ENCODE measurements around the gene GM2A. TPM values are rescaled to one million over a fixed set of nuclear protein-coding genes. Genes with fewer than 3 reads are reported as not detected.
"Not testable (repeated sequence)": the region's sequence is repeated elsewhere in the genome, so short reads cannot be mapped to it uniquely, and the experiment has no call there.

Gene GM2A
- total RNA-seq, 2 donors from 2014 or later, result 36.8 to 85.2 TPM

GRCh38 chr5:151293624-151294023 lies 40.6 kb downstream of the GM2A start:
- Mint-ChIP-seq H3K36me3 (no peaks in the 10 kb centered on the region), H3K9me3 (no peaks in the 10 kb centered on the region), H3K27ac (no peak overlapping the region)
- ATAC-seq, result no peak
- DNase-seq (ENCODE audit: low spot score in 2 of 2), result no peak

DNA sequence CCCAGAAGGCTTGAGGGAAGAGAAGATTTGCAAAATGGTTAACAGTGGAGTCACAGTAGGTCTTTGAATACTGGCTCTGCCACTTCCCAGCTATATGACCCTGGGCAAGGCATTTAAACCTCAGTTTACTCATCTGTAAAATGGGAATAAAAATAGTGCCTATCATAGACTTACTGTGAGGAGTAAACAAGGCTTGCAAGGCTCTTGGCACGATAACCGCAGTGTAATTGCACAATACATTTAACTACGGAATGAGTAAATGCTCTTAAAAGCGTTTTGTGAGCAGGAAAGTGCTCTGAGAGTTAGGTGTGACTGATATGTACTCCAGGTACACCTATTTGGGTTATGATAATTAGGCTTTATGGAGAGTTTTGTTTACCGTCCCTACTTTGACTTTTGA lies 42.2 kb downstream of the GM2A start:
- H3K36me3 Mint-ChIP-seq, result no peaks in the 10 kb centered on the region
- no peak overlapping the region for H3K27ac Mint-ChIP-seq
- no peak for DNase-seq (ENCODE audit: low spot score in 2 of 2)
- no peaks in the 10 kb centered on the region for H3K9me3 Mint-ChIP-seq
- ATAC-seq, result no peak

DNA sequence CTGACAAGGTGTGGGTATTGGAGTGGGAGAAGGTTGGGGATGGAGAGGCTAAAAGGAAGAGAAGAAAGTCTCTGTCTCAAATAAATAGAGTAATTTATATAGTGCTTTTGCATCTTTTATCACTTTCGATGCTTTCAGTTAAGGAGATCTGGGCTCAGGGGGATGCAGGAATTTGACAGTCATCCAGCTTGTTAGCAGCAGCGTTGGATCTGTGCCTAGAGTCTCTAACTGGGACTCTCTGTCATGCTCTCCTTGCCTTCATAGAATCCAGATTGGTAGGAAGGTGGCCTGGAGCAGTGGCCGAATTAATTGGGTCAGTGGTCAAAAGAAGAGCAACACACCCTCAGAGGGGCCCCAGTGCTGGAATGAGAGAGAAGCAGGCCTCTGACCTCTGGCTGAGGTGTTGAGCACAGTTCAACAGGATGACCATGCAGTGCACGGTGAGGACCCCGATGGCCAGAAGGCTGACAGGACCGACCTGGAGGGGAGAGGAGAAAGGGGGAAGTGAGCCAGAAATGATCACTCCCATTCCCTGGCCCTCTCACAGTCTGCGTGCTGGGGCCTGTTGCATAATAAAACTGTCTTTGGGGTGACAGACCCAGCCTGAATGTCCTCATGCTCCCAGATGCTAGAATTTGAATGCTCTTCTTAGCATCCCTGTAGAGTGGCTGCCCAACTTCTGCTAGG lies 42.9 kb downstream of the GM2A start:
- DNase-seq (ENCODE audit: low spot score in 2 of 2) (no peak), ATAC-seq (no peak)
- Mint-ChIP-seq H3K9me3 (no peaks in the 10 kb centered on the region), H3K36me3 (no peaks in the 10 kb centered on the region), H3K27ac (no peak overlapping the region)

- no peaks in the 10 kb centered on the region for H3K9me3 Mint-ChIP-seq
- no peak for DNase-seq (ENCODE audit: low spot score in 2 of 2)
- H3K36me3 Mint-ChIP-seq, result no peaks in the 10 kb centered on the region
- no peak overlapping the region for H3K27ac Mint-ChIP-seq
- ATAC-seq, result no peak
Measured at GRCh38 chr5:151296478-151296830, 43.5 kb downstream of the GM2A start.

DNA sequence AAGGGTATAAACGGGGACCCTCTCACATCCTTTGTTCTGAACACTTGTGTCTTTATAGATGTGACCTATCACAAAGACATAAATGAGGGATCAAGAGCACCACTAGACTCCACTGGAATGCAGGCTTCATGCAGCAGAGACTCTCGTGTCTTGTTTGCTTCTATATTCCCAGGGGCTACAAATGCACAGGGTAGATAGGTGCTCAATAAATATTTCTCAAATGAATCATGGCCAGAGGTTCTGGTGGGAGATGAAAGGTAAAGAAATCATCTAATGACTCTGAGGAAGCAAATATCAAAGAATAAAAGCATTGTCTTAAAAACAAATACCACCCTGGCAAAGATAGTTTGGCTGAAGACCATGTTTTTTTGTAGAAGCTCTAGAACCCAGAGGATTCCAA lies 44.0 kb downstream of the GM2A start:
- Mint-ChIP-seq H3K27ac (no peak overlapping the region), H3K9me3 (no peaks in the 10 kb centered on the region), H3K36me3 (no peaks in the 10 kb centered on the region)
- ATAC-seq (no peak), DNase-seq (ENCODE audit: low spot score in 2 of 2) (no peak)

DNA sequence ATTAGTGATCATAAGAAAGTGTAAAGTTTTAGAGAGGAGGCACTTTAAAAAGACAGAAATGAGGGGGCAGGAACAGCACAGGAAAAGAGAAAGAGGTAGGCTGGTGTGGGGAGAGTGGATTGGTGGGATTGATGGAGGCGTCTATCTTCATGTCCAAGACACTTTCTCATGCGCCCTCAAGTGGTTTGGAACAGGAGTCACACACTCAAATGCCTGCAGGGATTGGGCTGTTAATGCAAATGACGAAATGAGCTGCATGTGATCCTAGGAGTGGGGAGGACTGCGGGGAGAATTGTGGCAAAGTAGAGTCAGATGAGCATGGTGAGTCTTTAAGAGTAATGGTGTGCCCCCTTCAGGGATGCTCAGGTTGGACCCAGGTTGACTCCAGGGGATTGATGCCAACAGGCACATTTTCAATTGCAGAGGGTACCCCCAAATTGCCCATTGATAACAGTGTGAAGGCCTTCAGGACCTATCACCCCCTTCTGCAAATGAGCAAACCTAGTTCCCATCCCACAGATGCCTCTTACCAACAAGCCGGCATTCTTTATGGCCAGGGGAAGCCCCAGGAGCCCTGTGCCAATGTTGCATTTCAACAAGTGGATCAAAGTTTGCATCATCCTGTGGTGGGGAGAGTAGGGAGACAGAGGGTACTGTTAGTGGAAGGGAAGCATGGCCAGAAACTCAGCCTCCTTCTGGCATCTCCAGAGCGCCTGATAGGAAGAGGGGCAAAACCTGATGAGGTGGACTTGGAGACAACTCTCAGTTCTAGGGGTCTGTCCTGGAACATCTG lies 45.3 kb downstream of the GM2A start:
- DNase-seq (ENCODE audit: low spot score in 2 of 2) (no peak), ATAC-seq (peak in 1 of 2 donors; percentile 75)
- Mint-ChIP-seq H3K27ac (no peak overlapping the region), H3K36me3 (no peaks in the 10 kb centered on the region), H3K9me3 (no peaks in the 10 kb centered on the region)

DNA sequence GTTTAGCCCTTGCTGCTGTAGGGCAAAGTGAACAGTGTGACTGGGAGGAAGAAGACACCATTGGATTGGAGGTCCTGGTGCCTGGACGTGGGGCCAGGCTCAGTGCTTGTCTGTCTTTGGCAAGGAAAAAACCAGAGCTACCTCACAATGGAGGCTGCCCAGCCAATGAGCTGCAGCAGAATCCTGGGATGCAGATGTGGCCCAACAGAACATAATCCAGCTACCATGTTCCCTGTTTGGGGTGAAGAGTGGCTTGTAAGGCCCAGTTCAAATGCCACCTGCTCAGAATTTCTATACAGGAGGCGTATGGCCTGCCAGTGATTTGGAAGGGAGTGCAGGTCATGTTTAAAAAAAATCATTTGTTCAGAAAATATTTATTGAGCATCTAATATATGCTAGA lies 50.7 kb downstream of the GM2A start, which contains the start of gene SLC36A3:
Gene SLC36A3 (minus strand): TSS at position 101 of the 400 bp plus-strand sequence. CDS start 412 bp downstream, outside the sequence.
- Mint-ChIP-seq H3K36me3 (no peaks in the 10 kb centered on the region), H3K9me3 (no peaks in the 10 kb centered on the region), H3K27ac (no peak within 1 kb of the TSS)
- ATAC-seq (no peak), DNase-seq (ENCODE audit: low spot score in 2 of 2) (no peak)

DNA sequence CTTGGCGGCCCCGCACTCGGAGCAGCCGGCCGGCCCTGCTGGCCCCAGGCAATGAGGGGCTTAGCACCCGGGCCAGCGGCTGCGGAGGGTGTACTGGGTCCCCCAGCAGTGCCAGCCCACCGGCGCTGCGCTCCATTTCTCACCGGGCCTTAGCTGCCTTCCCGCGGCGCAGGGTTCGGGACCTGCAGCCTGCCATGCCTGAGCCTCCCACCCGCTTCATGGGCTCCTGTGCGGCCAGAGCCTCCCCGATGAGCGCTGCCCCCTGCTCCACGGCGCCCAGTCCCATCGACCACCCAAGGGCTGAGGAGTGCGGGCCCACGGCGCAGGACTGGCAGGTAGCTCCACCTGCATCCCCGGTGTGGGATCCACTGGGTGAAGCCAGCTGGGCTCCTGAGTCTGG lies 56.3 kb downstream of the GM2A start:
- Mint-ChIP-seq H3K9me3 (peaks cover 11 to 12% of the 10 kb centered on the region in 2 donors), H3K36me3 (peaks cover 13 to 20% of the 10 kb centered on the region in 2 donors)
- ATAC-seq; H3K27ac Mint-ChIP-seq; DNase-seq (ENCODE audit: low spot score in 2 of 2): not testable (repeated sequence)

DNA sequence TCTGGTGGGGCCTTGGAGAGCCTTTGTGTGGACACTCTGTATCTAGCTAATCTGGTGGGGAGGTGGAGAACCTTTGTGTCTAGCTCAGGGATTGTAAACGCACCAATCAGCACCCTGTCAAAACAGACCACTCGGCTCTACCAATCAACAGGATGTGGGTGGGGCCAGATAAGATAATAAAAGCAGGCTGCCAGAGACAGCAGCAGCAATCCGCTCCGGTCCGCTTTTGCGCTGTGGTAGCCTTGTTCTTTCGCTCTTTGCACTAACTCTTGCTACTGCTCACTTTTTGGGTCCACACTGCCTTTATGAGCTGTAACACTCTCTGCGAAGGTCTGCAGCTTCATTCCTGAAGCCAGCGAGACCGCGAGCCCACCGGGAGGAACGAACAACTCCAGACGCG lies 56.8 kb downstream of the GM2A start:
- not testable (repeated sequence) for DNase-seq (ENCODE audit: low spot score in 2 of 2); ATAC-seq; H3K27ac Mint-ChIP-seq
- H3K9me3 Mint-ChIP-seq, result peaks cover 11 to 12% of the 10 kb centered on the region in 2 donors
- peaks cover 13 to 20% of the 10 kb centered on the region in 2 donors for H3K36me3 Mint-ChIP-seq

GRCh38 chr5:151310932-151311331 lies 57.9 kb downstream of the GM2A start:
- Mint-ChIP-seq H3K36me3 (peaks cover 13 to 20% of the 10 kb centered on the region in 2 donors), H3K27ac (no peak overlapping the region), H3K9me3 (peaks cover 11 to 12% of the 10 kb centered on the region in 2 donors)
- DNase-seq (ENCODE audit: low spot score in 2 of 2) (no peak), ATAC-seq (no peak)

DNA sequence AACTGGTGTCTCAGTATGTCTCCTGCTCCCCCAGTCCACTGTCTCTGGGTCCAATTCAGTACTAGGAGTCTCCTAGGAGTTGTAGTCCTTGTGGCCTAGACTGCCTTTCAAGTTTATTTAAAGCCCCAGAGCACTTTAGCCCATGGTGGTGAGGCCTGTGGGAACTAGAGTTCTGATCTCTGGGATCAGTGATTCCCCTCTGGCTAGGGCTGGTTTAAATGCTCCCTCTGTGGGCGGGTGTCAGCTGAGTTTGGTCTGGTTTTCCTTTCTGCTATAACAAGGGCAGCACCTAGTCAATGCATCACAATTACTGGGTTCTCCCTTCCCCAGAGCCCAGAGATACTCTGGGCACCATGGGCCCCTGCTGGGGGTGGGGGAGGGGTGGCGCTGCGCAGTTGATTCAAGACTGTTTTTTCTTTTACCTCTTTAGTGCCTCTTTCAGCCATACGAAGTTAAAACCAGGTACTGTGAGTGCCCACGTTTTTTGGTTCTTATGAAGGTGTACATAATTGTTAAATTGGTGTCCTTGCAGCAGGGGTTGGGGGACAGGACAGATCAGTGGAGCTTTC lies 59.9 kb downstream of the GM2A start:
- no peak overlapping the region for H3K27ac Mint-ChIP-seq

GRCh38 chr5:151313357-151313756 lies 60.4 kb downstream of the GM2A start:
- ATAC-seq (no peak), DNase-seq (ENCODE audit: low spot score in 2 of 2) (no peak)
- Mint-ChIP-seq H3K9me3 (peaks cover 11 to 12% of the 10 kb centered on the region in 2 donors), H3K27ac (no peak overlapping the region), H3K36me3 (peaks cover 13 to 20% of the 10 kb centered on the region in 2 donors)

More for the DNA sequence above, 59.9 kb downstream of the GM2A start:
- ATAC-seq, result no peak
- H3K9me3 Mint-ChIP-seq, result peaks cover 11 to 12% of the 10 kb centered on the region in 2 donors
- DNase-seq (ENCODE audit: low spot score in 2 of 2), result no peak
- peaks cover 13 to 20% of the 10 kb centered on the region in 2 donors for H3K36me3 Mint-ChIP-seq

DNA sequence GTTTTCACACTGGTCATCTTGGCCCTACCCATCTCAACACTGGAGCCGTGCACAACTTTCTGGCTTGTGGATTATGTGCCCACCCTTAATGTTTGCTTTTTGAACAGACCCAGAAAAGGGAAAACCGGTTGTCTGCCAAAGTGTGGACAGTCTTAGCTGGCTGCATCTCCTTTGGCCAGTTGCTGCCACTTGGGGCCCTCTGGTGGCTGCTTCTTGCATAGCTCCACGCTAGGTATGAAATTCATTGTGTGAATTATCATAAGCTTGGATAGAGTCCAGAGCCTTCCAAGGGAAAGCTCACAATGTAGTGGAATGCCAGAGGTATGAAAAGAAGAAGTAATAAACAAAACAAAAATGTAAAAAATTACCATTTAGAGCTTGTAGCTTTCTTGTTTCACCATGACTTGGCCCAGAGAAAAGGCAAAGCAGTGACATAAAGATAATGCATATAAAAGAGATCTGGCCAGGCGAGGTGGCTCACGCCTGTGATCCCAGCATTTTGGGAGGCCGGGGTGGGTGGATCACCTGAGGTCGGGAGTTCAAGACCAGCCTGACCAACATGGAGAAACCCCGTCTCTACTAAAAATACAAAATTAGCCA lies 63.1 kb downstream of the GM2A start:
- peak; percentile 63 to 69 for ATAC-seq
- Mint-ChIP-seq H3K36me3 (peaks cover 5 to 7% of the 10 kb centered on the region in 2 donors), H3K9me3 (peaks cover 4 to 5% of the 10 kb centered on the region in 2 donors), H3K27ac (no peak overlapping the region)
- peak in 1 of 2 donors; percentile 67 for DNase-seq (ENCODE audit: low spot score in 2 of 2)

GRCh38 chr5:151317871-151318270 lies 64.9 kb downstream of the GM2A start:
- Mint-ChIP-seq H3K27ac (no peak overlapping the region), H3K9me3 (no peaks in the 10 kb centered on the region), H3K36me3 (no peaks in the 10 kb centered on the region)
- ATAC-seq, result no peak
- DNase-seq (ENCODE audit: low spot score in 2 of 2), result no peak

DNA sequence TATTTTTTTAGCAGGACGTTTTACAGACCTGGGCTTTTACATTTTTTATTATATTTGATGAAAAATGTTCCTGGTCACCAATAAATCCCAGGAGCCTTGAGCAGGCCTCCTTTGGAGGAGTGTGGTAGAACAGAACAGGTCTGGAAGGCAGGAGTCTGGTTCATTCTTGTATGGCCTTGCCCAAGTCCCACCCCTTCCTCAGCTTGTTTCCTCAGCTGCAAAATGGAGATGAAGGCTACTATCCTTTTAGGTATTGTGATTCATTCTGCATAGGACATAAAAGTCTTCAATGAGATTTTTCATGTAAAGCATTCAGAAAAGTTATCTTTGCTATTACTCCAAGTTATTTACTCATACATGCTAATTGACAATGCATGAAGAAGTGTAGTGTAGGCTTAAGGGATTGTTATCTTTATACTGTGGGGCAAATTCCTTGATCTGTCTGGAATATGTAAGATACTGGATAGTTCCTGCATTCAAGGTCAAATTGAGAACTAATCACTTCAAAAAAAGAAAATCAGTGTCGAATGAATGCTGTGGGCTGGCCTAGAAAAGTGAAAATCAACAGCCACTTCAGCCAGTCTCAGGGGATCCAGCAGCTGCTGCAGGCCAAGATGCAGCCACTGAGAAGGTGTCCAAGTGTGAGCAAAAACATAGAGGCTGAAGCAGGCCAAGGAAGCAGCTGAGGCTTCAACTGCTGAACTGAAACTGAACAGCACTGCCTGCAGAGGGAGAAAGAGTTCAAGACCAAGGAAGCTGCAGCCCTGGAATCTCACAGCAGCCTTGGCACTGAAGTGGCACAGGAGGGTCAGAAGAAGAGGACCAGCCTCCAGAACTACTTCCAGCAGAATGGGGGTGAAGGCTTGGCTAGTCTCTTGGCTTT lies 66.1 kb downstream of the GM2A start:
- peak in 1 of 2 donors; percentile 55 for ATAC-seq
- no peaks in the 10 kb centered on the region for H3K9me3 Mint-ChIP-seq
- DNase-seq (ENCODE audit: low spot score in 2 of 2), result no peak
- H3K27ac Mint-ChIP-seq, result no peak overlapping the region
- no peaks in the 10 kb centered on the region for H3K36me3 Mint-ChIP-seq

Measured in activated naive CD4-positive, alpha-beta T cell treated with anti-CD3 and anti-CD28 coated beads, Interleukin-2, amount 50 U/mL, for 72 hours (primary cell).